GM23248 (cell line): Measurements from ENCODE around the gene NAE1. TPM values are rescaled to one million over a fixed set of nuclear protein-coding genes. Genes with fewer than 3 reads are reported as not detected.

Experiments
- DNase-seq: peaks from one replicate; pipeline ENCODE4 v3.0.0-alpha.2; 2015
- H2AFZ ChIP-seq: fragments of 200-600 bp; sonication (generic); 2 replicates; pipeline ENCODE4 v1.6.1; 2016; ENCODE audit warnings: antibody characterized with exemption
- H3F3A ChIP-seq: fragments of 200-600 bp; sonication (generic); 2 replicates; pipeline ENCODE4 v1.6.1; 2016; ENCODE audit warnings: mild to moderate bottlenecking, antibody characterized with exemption, mixed run types; ENCODE audit not compliant: insufficient read depth
- H3K27ac ChIP-seq: fragments of 200-600 bp; sonication (generic); 2 replicates; pipeline ENCODE4 v1.5.1; 2016; ENCODE audit warnings: mild to moderate bottlenecking
- H3K27me3 ChIP-seq: fragments of 200-600 bp; sonication (generic); replicated peaks from 2 replicates; pipeline ENCODE4 v1.6.1; 2016; ENCODE audit warnings: mild to moderate bottlenecking; ENCODE audit not compliant: insufficient read depth
- H3K36me3 ChIP-seq: fragments of 200-600 bp; sonication (generic); 2 replicates; pipeline ENCODE4 v1.6.1; 2016; ENCODE audit warnings: low read depth, mild to moderate bottlenecking
- H3K4me1 ChIP-seq: fragments of 200-600 bp; sonication (generic); 2 replicates; pipeline ENCODE4 v1.6.1; 2016; ENCODE audit warnings: mild to moderate bottlenecking; ENCODE audit not compliant: insufficient read depth
- H3K4me2 ChIP-seq: fragments of 200-600 bp; sonication (generic); one replicate; pipeline ENCODE4 v1.6.1; 2016; ENCODE audit warnings: mild to moderate bottlenecking; ENCODE audit not compliant: unreplicated experiment
- H3K4me3 ChIP-seq: fragments of 200-600 bp; sonication (generic); 2 replicates; pipeline ENCODE4 v1.5.1; 2016; ENCODE audit warnings: mild to moderate bottlenecking
- H3K79me2 ChIP-seq: fragments of 200-600 bp; sonication (generic); 2 replicates; pipeline ENCODE4 v1.6.1; 2016; ENCODE audit warnings: mild to moderate bottlenecking; ENCODE audit not compliant: insufficient read depth
- H3K9ac ChIP-seq: fragments of 200-600 bp; sonication (generic); 2 replicates; pipeline ENCODE4 v1.6.1; 2016; ENCODE audit warnings: mild to moderate bottlenecking
- H3K9me2 ChIP-seq: fragments of 200-600 bp; sonication (generic); 2 replicates; pipeline ENCODE4 v1.6.1; 2016; ENCODE audit warnings: mixed run types, mild to moderate bottlenecking, moderate library complexity; ENCODE audit not compliant: insufficient read depth
- H3K9me3 ChIP-seq: fragments of 200-600 bp; sonication (generic); one replicate; pipeline ENCODE4 v1.6.1; 2017; ENCODE audit warnings: low read depth
- H4K20me1 ChIP-seq: fragments of 200-600 bp; sonication (generic); 2 replicates; pipeline ENCODE4 v1.6.0; 2016; ENCODE audit not compliant: insufficient read depth
- EZH2 ChIP-seq: fragments of 200-600 bp; sonication (generic); IDR thresholded peaks from 2 replicates; pipeline ENCODE4 v1.6.1; 2018; ENCODE audit warnings: antibody characterized with exemption, mild to moderate bottlenecking; ENCODE audit not compliant: insufficient read depth, poor library complexity, severe bottlenecking
- EZH2phosphoT487 ChIP-seq: fragments of 200-600 bp; sonication (generic); IDR thresholded peaks from 2 replicates; pipeline ENCODE4 v1.6.1; 2018; ENCODE audit warnings: antibody characterized with exemption, moderate library complexity, mild to moderate bottlenecking, low read depth; ENCODE audit not compliant: insufficient read depth
- WGBS, 2 experiments: methylation state at CpG; one replicate each; pipeline ENCODE4 v1.1.6; 2015 to 2017; ENCODE audit warnings: low lambda C conversion rate in 2 of 2, low coverage in 1 of 2; ENCODE audit errors: missing lambda C conversion rate in 2 of 2; 5-methylcytosine and 5-hydroxymethylcytosine counted together
- in situ Hi-C: fragments of 300-500 bp; cut with MboI; formaldehyde crosslinking; loops from 2 replicates; pipeline ENCODE4 v1.15.0; 2020
- polyA plus RNA-seq: library from polyadenylated mRNA; unstranded; fragments of >200 nt; fragmentation: Nextera tagmentation; extraction: Ambion mirVana; gene quantifications from 2 replicates; pipeline ENCODE4 v1.2.1, GENCODE V29; 2016
- total RNA-seq: library from RNA; depleted of rRNA; stranded (reverse); fragments of >200 nt; shearing (Covaris generic); gene quantifications from 2 replicates; pipeline ENCODE4 v1.2.3, GENCODE V29; 2014; rRNA removed

The NAE1 gene
- total and polyA plus RNA-seq, 2 experiments from 2014 or later = 90.1 to 92.5 TPM

- H3K9me3 ChIP-seq = no peaks in the 10 kb centered on the region
- peaks cover 2% of the 10 kb centered on the region; the same call in 1 of the 2 replicates for H3K36me3 ChIP-seq
- no peak overlapping the region for H3K9ac ChIP-seq
- H3K79me2 ChIP-seq = peaks cover 27% of the 10 kb centered on the region
- H4K20me1 ChIP-seq = no peaks in the 10 kb centered on the region
- no peaks in the 10 kb centered on the region for H3K27me3 ChIP-seq
- no peaks in the 10 kb centered on the region for H3F3A ChIP-seq
- no peak for DNase-seq
- H3K27ac ChIP-seq = no peak overlapping the region
- TF ChIP-seq EZH2 (no peak), EZH2phosphoT487 (no peak)
- no peak overlapping the region for H2AFZ ChIP-seq
- H3K9me2 ChIP-seq = no peaks in the 10 kb centered on the region
- no peak overlapping the region for H3K4me2 ChIP-seq
- in situ Hi-C loops = no loop called here
- H3K4me3 ChIP-seq = no peak overlapping the region
- H3K4me1 ChIP-seq = peaks cover 15% of the 10 kb centered on the region
- 95 to 97% methylated on average over 2 of the region's 2 CpGs for WGBS, 2 experiments
Measured at GRCh38 chr16:66754211-66754610, 76.6 kb downstream of the NAE1 start.

- Histone ChIP-seq H3K27me3 (no peaks in the 10 kb centered on the region), H3K9ac (no peak overlapping the region), H4K20me1 (no peaks in the 10 kb centered on the region), H2AFZ (peak overlapping the region; percentile 93; the same call in 1 of the 2 replicates), H3K4me1 (peaks cover 16% of the 10 kb centered on the region), H3K9me2 (no peaks in the 10 kb centered on the region), H3F3A (no peaks in the 10 kb centered on the region), H3K79me2 (peaks cover 39% of the 10 kb centered on the region), H3K9me3 (no peaks in the 10 kb centered on the region), H3K27ac (no peak overlapping the region), H3K4me3 (no peak overlapping the region), H3K4me2 (no peak overlapping the region), H3K36me3 (peaks cover 10% of the 10 kb centered on the region; the same call in 1 of the 2 replicates)
- in situ Hi-C loops = no loop called here
- no peak for DNase-seq
- TF ChIP-seq EZH2 (no peak), EZH2phosphoT487 (no peak)
- WGBS, 2 experiments = 96 to 100% methylated on average over 2 of the region's 2 CpGs
Measured at GRCh38 chr16:66752958-66753357, 77.8 kb downstream of the NAE1 start.

Other genes with a start within 250 kb of the NAE1 start
- gene CMTM3, start 226.3 kb downstream of the NAE1 start, total RNA-seq = 21.9 and 32.6 TPM in 2 replicates
- 43.9 and 47.0 TPM in 2 replicates for gene CMTM3, start 226.3 kb downstream of the NAE1 start, polyA plus RNA-seq
- gene CMTM4, start 134.2 kb downstream of the NAE1 start, total RNA-seq = 19.5 and 21.1 TPM in 2 replicates
- 3.2 and 3.5 TPM in 2 replicates for gene CMTM4, start 134.2 kb downstream of the NAE1 start, polyA plus RNA-seq
- 80.6 and 89.2 TPM in 2 replicates for gene DYNC1LI2, start 79.4 kb downstream of the NAE1 start, total RNA-seq
- 173 TPM in 2 replicates for gene DYNC1LI2, start 79.4 kb downstream of the NAE1 start, polyA plus RNA-seq
- not detected in 2 replicates for gene TERB1, start 29.4 kb downstream of the NAE1 start, total RNA-seq
- gene TERB1, start 29.4 kb downstream of the NAE1 start, polyA plus RNA-seq = not detected in 2 replicates
- gene CA7, start 13.4 kb upstream of the NAE1 start, total RNA-seq = 0.65 TPM in 1 of 2 replicates, not detected in the other
- not detected in 2 replicates for gene CA7, start 13.4 kb upstream of the NAE1 start, polyA plus RNA-seq
- gene PDP2, start 49.5 kb upstream of the NAE1 start, total RNA-seq = 3.9 and 38.2 TPM in 2 replicates
- 2.5 and 3.3 TPM in 2 replicates for gene PDP2, start 49.5 kb upstream of the NAE1 start, polyA plus RNA-seq
- not detected in 2 replicates for gene CDH16, start 87.9 kb upstream of the NAE1 start, total RNA-seq
- gene CDH16, start 87.9 kb upstream of the NAE1 start, polyA plus RNA-seq = not detected in 2 replicates
- 0.22 and 1.1 TPM in 2 replicates for gene RRAD, start 94.6 kb upstream of the NAE1 start, total RNA-seq
- gene RRAD, start 94.6 kb upstream of the NAE1 start, polyA plus RNA-seq = 0.70 and 0.76 TPM in 2 replicates
- 76.1 and 111 TPM in 2 replicates for gene CIAO2B, start 103.4 kb upstream of the NAE1 start, total RNA-seq
- 173 and 182 TPM in 2 replicates for gene CIAO2B, start 103.4 kb upstream of the NAE1 start, polyA plus RNA-seq
- 32.3 and 46.8 TPM in 2 replicates for gene CES2, start 104.5 kb upstream of the NAE1 start, total RNA-seq
- 33.9 and 37.6 TPM in 2 replicates for gene CES2, start 104.5 kb upstream of the NAE1 start, polyA plus RNA-seq
- not detected in 2 replicates for gene CES3, start 130.3 kb upstream of the NAE1 start, total RNA-seq
- not detected in 2 replicates for gene CES3, start 130.3 kb upstream of the NAE1 start, polyA plus RNA-seq
- gene CES4A, start 157.6 kb upstream of the NAE1 start, total RNA-seq = 4.6 and 5.0 TPM in 2 replicates
- 2.6 and 4.5 TPM in 2 replicates for gene CES4A, start 157.6 kb upstream of the NAE1 start, polyA plus RNA-seq
- gene CBFB, start 198.2 kb upstream of the NAE1 start, total RNA-seq = 53.3 and 63.2 TPM in 2 replicates
- gene CBFB, start 198.2 kb upstream of the NAE1 start, polyA plus RNA-seq = 52.3 and 56.1 TPM in 2 replicates